Measurements from ENCODE around the gene SDF4.

Gene SDF4

DNA sequence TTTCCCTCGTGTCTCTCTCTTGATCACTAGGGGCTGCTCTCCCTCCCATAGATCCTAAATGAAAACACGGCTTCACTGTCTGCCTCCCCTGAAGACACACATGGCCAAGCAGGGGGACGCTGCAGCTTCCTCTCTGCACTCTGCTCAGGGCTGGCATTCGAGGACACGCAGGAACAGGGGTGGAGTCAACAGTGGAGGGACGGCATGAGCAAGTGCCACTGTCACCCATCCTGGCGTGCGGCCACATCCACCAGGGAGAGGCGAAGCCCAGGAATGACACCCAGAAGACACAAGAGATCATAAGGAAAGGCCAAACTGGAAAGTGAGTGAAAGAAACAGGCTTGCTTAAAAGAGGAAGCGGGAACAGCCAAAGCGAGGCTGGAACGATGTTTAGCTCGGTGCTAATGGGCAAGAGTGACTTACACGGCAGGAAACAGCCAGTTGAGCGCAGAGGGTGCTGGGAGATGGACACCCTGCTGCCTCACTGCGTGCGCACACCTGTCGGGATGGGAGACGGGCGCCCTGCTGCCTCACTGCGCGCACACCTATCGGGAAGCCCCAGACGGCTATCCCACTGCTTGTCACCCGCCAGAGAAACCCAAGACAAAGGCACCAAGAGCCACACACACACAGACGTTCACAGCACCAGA lies 28.3 kb upstream of the SDF4 start:
- TF ChIP-seq, protein P1, sequence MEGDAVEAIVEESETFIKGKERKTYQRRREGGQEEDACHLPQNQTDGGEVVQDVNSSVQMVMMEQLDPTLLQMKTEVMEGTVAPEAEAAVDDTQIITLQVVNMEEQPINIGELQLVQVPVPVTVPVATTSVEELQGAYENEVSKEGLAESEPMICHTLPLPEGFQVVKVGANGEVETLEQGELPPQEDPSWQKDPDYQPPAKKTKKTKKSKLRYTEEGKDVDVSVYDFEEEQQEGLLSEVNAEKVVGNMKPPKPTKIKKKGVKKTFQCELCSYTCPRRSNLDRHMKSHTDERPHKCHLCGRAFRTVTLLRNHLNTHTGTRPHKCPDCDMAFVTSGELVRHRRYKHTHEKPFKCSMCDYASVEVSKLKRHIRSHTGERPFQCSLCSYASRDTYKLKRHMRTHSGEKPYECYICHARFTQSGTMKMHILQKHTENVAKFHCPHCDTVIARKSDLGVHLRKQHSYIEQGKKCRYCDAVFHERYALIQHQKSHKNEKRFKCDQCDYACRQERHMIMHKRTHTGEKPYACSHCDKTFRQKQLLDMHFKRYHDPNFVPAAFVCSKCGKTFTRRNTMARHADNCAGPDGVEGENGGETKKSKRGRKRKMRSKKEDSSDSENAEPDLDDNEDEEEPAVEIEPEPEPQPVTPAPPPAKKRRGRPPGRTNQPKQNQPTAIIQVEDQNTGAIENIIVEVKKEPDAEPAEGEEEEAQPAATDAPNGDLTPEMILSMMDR (conservative IDR thresholded peaks at IDR 0.05; ENCODE audit: control insufficient read depth, insufficient read depth, low read depth, low read length) = no peak
- H3K4me3 ChIP-seq (ENCODE audit: control insufficient read depth, low read depth, low read length) = no peak overlapping the region
- DNase-seq (ENCODE audit: low read depth) = no peak

DNA sequence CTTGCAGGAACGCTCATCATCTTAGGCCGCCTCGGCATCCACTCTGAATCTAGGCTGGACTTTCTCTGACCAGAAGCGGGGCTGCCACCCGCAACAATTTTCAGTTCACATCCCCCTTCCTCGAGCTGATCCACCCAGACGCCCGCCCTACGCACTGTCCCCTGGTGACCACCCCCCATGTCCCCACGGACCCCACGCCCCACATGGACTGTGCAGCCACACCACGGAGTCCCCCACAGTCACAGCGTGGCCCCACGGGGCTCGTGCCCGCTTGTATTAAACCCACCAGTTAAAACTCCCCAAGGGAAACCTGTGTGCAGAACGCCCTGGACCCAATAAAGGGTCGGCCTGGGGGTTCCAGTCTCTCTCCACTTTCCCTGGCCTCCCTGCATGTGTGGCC lies 27.7 kb upstream of the SDF4 start:
- TF ChIP-seq, protein P1 (conservative IDR thresholded peaks at IDR 0.05; ENCODE audit: control insufficient read depth, insufficient read depth, low read depth, low read length) = no peak
- DNase-seq (ENCODE audit: low read depth) = no peak
- no peak overlapping the region for H3K4me3 ChIP-seq (ENCODE audit: control insufficient read depth, low read depth, low read length)

DNA sequence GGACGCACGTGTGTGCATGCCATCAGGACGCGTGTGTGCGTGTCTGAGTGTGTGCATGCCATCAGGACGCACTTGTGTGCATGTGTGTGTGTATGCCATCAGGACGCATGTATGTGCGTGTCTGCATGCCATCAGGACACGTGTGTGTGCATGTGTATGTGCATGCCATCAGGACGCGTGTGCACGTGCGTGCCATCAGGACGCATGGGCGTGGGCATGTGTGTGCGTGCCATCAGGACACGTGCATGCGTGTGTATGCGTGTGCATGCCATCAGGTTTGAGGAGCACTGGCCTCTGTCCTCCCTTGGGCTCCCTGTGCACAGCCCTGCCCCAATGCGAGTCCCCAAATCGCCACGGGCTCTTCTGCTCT lies 27.3 kb upstream of the SDF4 start:
- H3K4me3 ChIP-seq (ENCODE audit: control insufficient read depth, low read depth, low read length) = no peak overlapping the region
- TF ChIP-seq, protein P1 (conservative IDR thresholded peaks at IDR 0.05; ENCODE audit: control insufficient read depth, insufficient read depth, low read depth, low read length) = no peak
- DNase-seq (ENCODE audit: low read depth) = no peak

DNA sequence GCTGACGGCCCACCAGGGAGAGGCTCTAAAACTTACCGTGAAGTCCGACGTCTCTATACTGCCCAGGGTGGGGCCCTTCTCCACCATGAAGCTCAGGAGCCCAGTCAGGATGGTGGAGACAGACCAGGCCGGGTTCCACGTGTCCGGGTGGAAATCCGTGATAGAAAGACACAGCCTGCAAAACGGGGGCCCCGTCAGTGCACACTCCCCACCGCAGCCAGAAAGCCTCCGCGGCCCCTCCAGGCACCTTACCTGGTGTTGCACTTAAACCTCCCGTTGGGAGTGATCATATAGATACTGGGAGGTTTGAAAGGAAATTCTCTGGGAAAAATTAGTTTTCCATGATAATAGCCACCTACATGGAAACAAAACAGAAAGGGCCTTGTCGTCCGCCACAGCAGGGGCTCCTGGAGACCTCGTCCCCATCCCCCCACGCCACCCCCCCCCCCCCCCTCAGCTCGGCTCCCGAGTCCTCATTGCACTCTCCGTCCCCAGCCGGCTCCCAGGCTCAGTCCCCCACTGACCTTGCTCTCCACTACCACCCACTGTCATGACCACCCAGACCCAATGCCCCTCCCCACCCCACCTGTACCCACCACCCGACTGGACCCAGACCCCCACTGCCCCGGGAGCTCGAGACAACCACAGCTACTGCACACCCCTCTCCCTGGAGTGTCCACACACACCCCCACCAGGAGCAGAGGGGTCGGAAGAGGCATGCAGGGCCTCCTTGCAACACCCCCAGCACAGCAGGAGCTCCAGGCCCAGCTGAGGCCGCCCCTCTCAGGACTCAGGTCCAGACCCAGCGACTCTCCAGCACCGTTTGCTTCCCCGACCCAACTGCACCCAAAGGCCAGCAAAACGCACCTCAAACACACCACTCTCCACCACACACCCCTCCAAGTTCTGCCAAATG lies 25.4 kb upstream of the SDF4 start:
- H3K4me3 ChIP-seq (ENCODE audit: control insufficient read depth, low read depth, low read length) = no peak overlapping the region
- TF ChIP-seq, protein P1 (conservative IDR thresholded peaks at IDR 0.05; ENCODE audit: control insufficient read depth, insufficient read depth, low read depth, low read length) = no peak
- DNase-seq (ENCODE audit: low read depth) = no peak

DNA sequence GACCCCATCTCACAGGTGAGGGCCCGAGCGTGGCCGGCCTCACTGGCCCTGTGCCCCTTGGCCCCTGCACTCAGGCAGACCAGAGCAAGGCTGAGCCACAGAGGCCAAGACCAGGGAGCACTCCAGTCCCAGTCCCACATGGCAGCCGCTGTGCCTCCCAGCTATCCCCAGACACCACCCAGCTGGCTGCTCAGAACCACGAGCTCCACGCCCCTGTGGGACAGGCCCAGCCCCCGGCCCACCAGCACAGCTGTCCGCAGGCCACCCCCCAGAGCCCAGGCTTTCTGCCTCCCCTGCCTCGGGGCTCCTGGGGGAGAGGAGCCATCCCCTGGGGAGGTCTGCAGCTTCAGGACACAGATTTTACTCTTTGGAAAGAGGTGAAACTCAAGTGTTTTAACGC lies 23.8 kb upstream of the SDF4 start:
- H3K4me3 ChIP-seq (ENCODE audit: control insufficient read depth, low read depth, low read length) = no peak overlapping the region
- no peak for DNase-seq (ENCODE audit: low read depth)
- TF ChIP-seq, protein P1 (conservative IDR thresholded peaks at IDR 0.05; ENCODE audit: control insufficient read depth, insufficient read depth, low read depth, low read length) = no peak

DNA sequence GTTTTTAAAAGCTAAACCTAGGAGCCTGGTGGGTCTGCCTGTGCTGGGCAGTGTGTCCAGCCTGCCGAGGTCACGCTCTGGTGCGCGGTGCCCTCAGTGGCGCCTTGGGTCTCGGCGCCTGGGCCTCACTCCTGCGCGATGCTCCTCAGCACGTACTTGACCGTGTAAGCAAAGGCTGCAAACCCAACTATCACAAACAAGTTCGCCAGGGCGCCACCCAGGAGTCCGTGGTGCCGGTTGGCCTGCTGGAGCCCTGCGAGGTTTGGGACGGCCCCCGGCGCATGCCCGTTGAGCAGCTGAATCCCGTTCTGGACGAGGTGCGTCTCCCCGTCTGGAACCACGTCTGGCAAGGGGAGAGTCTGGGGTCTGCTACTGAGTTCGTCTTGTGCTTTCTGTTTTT lies 23.3 kb upstream of the SDF4 start:
- DNase-seq (ENCODE audit: low read depth) = no peak

More for the DNA sequence above, 23.3 kb upstream of the SDF4 start:
- H3K4me3 ChIP-seq (ENCODE audit: control insufficient read depth, low read depth, low read length) = no peak overlapping the region
- TF ChIP-seq, protein P1 (conservative IDR thresholded peaks at IDR 0.05; ENCODE audit: control insufficient read depth, insufficient read depth, low read depth, low read length) = no peak
